Osteoblast (primary cell): ENCODE data around the gene RBM18. TPM values are rescaled to one million over a fixed set of nuclear protein-coding genes. Genes with fewer than 3 reads are reported as not detected.

Source experiments
- DNase-seq: peaks from one replicate; pipeline ENCODE4 v3.0.0; 2011; ENCODE audit warnings: low spot score, mixed read lengths; ENCODE audit not compliant: insufficient read length; ENCODE audit errors: missing footprints
- H2AFZ ChIP-seq: 2 replicates; pipeline ENCODE4 v1.6.0; 2011; ENCODE audit warnings: mild to moderate bottlenecking, low read length
- H3K27ac ChIP-seq: 2 replicates; pipeline ENCODE4 v1.5.1; 2011; ENCODE audit warnings: mild to moderate bottlenecking, low read depth, low read length, moderate library complexity
- H3K27me3 ChIP-seq: 2 replicates; pipeline ENCODE4 v1.6.0; 2012; ENCODE audit warnings: mild to moderate bottlenecking, control low read depth, inconsistent platforms, low read length, moderate library complexity; ENCODE audit not compliant: insufficient read depth
- H3K36me3 ChIP-seq: 2 replicates; pipeline ENCODE4 v1.5.1; 2011; ENCODE audit warnings: mild to moderate bottlenecking, low read length, control low read depth, moderate library complexity; ENCODE audit not compliant: insufficient read depth
- H3K4me1 ChIP-seq: 2 replicates; pipeline ENCODE4 v1.5.1; 2011; ENCODE audit warnings: mild to moderate bottlenecking, low read length, control low read depth, moderate library complexity; ENCODE audit not compliant: insufficient read depth
- H3K4me2 ChIP-seq: 2 replicates; pipeline ENCODE4 v1.6.0; 2011; ENCODE audit warnings: mild to moderate bottlenecking, low read length; ENCODE audit not compliant: insufficient read depth
- H3K4me3 ChIP-seq: fragments of 200-600 bp; sonication (generic); 3 replicates; pipeline ENCODE4 v1.5.1; 2012; ENCODE audit warnings: mild to moderate bottlenecking, low read length, inconsistent platforms; ENCODE audit not compliant: insufficient read depth
- H3K79me2 ChIP-seq: 2 replicates; pipeline ENCODE4 v1.6.0; 2012; ENCODE audit warnings: mild to moderate bottlenecking, low read length, control low read depth, inconsistent platforms; ENCODE audit not compliant: insufficient read depth
- H3K9me3 ChIP-seq: 2 replicates; pipeline ENCODE4 v1.5.1; 2011; ENCODE audit warnings: low read depth, low read length, control low read depth
- H4K20me1 ChIP-seq: 2 replicates; pipeline ENCODE4 v1.6.0; 2012; ENCODE audit warnings: mild to moderate bottlenecking, low read length, control low read depth; ENCODE audit not compliant: insufficient read depth
- CTCF ChIP-seq: IDR thresholded peaks from 2 replicates; pipeline ENCODE4 v1.5.1; 2011; ENCODE audit warnings: mild to moderate bottlenecking, low read depth, low read length, moderate library complexity; ENCODE audit errors: extremely low read depth
- total RNA-seq: library from RNA; depleted of rRNA; stranded (reverse); fragments of >200 nt; gene quantifications from 2 replicates; pipeline ENCODE4 v1.2.3, GENCODE V29; 2012

RBM18 gene
- total RNA-seq, 1 donor = 10.9 TPM

DNA sequence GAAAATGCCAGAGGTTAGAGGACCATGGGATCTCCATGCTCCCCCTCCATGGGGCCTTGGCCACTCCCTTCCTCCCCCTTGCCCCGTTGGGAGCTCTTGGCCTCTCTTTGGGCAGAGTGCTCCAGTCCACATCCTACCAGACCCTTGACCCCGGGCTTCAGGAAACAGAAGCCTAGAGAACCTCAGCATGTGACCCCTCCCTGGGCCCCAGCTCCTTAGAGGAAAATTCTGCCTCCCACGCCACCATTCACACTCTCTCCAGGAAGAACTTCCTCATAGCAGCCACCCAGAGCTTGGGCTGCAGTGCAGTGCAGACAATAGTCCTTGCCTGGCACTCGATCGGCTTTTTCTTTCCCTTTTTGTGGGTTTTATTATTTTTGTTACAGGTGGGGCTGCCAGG lies 41.8 kb downstream of the RBM18 start:
- H2AFZ ChIP-seq = no peak overlapping the region
- no peak for TF ChIP-seq CTCF
- no peak for DNase-seq
- H3K27ac ChIP-seq = no peak overlapping the region
- H3K4me3 ChIP-seq = no peak overlapping the region
- H3K9me3 ChIP-seq = no peaks in the 10 kb centered on the region
- peaks cover 93% of the 10 kb centered on the region for H3K27me3 ChIP-seq
- H3K79me2 ChIP-seq = no peaks in the 10 kb centered on the region
- H4K20me1 ChIP-seq = no peaks in the 10 kb centered on the region
- peaks cover 11% of the 10 kb centered on the region for H3K4me1 ChIP-seq
- H3K4me2 ChIP-seq = no peak overlapping the region
- no peaks in the 10 kb centered on the region for H3K36me3 ChIP-seq

GRCh38 chr9:122221183-122221811 lies 43.3 kb downstream of the RBM18 start:
- H3K27ac ChIP-seq = no peak overlapping the region
- DNase-seq = peak; percentile 82
- no peaks in the 10 kb centered on the region for H3K79me2 ChIP-seq
- no peak overlapping the region for H3K4me3 ChIP-seq
- H2AFZ ChIP-seq = no peak overlapping the region
- no peaks in the 10 kb centered on the region for H3K36me3 ChIP-seq
- H3K4me1 ChIP-seq = peaks cover 11% of the 10 kb centered on the region
- no peaks in the 10 kb centered on the region for H3K9me3 ChIP-seq
- TF ChIP-seq CTCF = no peak
- no peaks in the 10 kb centered on the region for H4K20me1 ChIP-seq
- no peak overlapping the region for H3K4me2 ChIP-seq
- peaks cover 92% of the 10 kb centered on the region for H3K27me3 ChIP-seq

GRCh38 chr9:122220673-122221182 lies 43.9 kb downstream of the RBM18 start:
- Histone ChIP-seq H3K27ac (no peak overlapping the region), H2AFZ (no peak overlapping the region), H3K9me3 (no peaks in the 10 kb centered on the region), H3K4me1 (peaks cover 11% of the 10 kb centered on the region), H3K27me3 (peaks cover 92% of the 10 kb centered on the region), H4K20me1 (no peaks in the 10 kb centered on the region), H3K4me2 (no peak overlapping the region), H3K36me3 (no peaks in the 10 kb centered on the region), H3K4me3 (no peak overlapping the region), H3K79me2 (no peaks in the 10 kb centered on the region)
- DNase-seq = peak; percentile 80
- TF ChIP-seq CTCF = no peak

- DNase-seq = peak; percentile 91
- Histone ChIP-seq H3K4me1 (peaks cover 11% of the 10 kb centered on the region), H4K20me1 (no peaks in the 10 kb centered on the region), H3K79me2 (no peaks in the 10 kb centered on the region), H3K9me3 (no peaks in the 10 kb centered on the region), H3K27me3 (peaks cover 92% of the 10 kb centered on the region), H2AFZ (no peak overlapping the region), H3K36me3 (no peaks in the 10 kb centered on the region), H3K4me2 (peak overlapping the region; percentile 67), H3K4me3 (peak overlapping the region; percentile 55), H3K27ac (no peak overlapping the region)
- TF ChIP-seq CTCF = no peak
Observed at GRCh38 chr9:122219856-122220672, 44.6 kb downstream of the RBM18 start.
